Measurements from ENCODE around the gene TRIM60.
"Not testable (repeated sequence)": the region's sequence is repeated elsewhere in the genome, so short reads cannot be mapped to it uniquely, and the experiment has no call there.

TRIM60 gene

GRCh38 chr4:165006886-165007285 lies 24.9 kb upstream of the TRIM60 start:
- no peak overlapping the region for H3K27ac ChIP-seq
- H3K9ac ChIP-seq = no peak overlapping the region
- TF ChIP-seq Cebpa-rat (IDR thresholded peaks at IDR 0.05) = no peak

GRCh38 chr4:165009493-165010227 lies 22.1 kb upstream of the TRIM60 start:
- no peaks in the 10 kb centered on the region for H3K36me3 ChIP-seq
- H3K4me3 ChIP-seq = no peak overlapping the region
- no peaks in the 10 kb centered on the region for H3K9me3 ChIP-seq
- TF ChIP-seq Cebpa-rat (IDR thresholded peaks at IDR 0.05) = no peak
- H3K4me2 ChIP-seq = no peak overlapping the region
- no peaks in the 10 kb centered on the region for H4K20me1 ChIP-seq
- H3K4me1 ChIP-seq = no peaks in the 10 kb centered on the region
- no peak overlapping the region for H3K9ac ChIP-seq
- no peaks in the 10 kb centered on the region for H3K27me3 ChIP-seq
- no peak overlapping the region for H3K27ac ChIP-seq

More at GRCh38 chr4:165006886-165007285, 24.9 kb upstream of the TRIM60 start:
- Histone ChIP-seq H3K4me3 (no peak overlapping the region), H3K4me1 (no peaks in the 10 kb centered on the region), H3K9me3 (no peaks in the 10 kb centered on the region), H4K20me1 (no peaks in the 10 kb centered on the region), H3K36me3 (no peaks in the 10 kb centered on the region), H3K4me2 (no peak overlapping the region), H3K27me3 (no peaks in the 10 kb centered on the region)

GRCh38 chr4:165010487-165010886 lies 21.3 kb upstream of the TRIM60 start:
- no peaks in the 10 kb centered on the region for H3K4me1 ChIP-seq
- no peaks in the 10 kb centered on the region for H3K36me3 ChIP-seq
- no peak overlapping the region for H3K27ac ChIP-seq
- TF ChIP-seq Cebpa-rat (IDR thresholded peaks at IDR 0.05) = no peak
- H3K4me2 ChIP-seq = no peak overlapping the region
- no peaks in the 10 kb centered on the region for H4K20me1 ChIP-seq
- no peak overlapping the region for H3K9ac ChIP-seq
- H3K9me3 ChIP-seq = no peaks in the 10 kb centered on the region
- H3K27me3 ChIP-seq = no peaks in the 10 kb centered on the region
- H3K4me3 ChIP-seq = no peak overlapping the region

- H3K9me3 ChIP-seq = no peaks in the 10 kb centered on the region
- no peaks in the 10 kb centered on the region for H3K27me3 ChIP-seq
- H3K9ac ChIP-seq = no peak overlapping the region
- H3K4me1 ChIP-seq = no peaks in the 10 kb centered on the region
- TF ChIP-seq Cebpa-rat (IDR thresholded peaks at IDR 0.05) = no peak
- no peak overlapping the region for H3K27ac ChIP-seq
- no peak overlapping the region for H3K4me2 ChIP-seq
- H3K4me3 ChIP-seq = no peak overlapping the region
- no peaks in the 10 kb centered on the region for H4K20me1 ChIP-seq
- no peaks in the 10 kb centered on the region for H3K36me3 ChIP-seq
Measured at GRCh38 chr4:165010991-165011390, 20.8 kb upstream of the TRIM60 start.

- no peak for TF ChIP-seq Cebpa-rat (IDR thresholded peaks at IDR 0.05)
- H3K4me3 ChIP-seq = no peak overlapping the region
- no peak overlapping the region for H3K27ac ChIP-seq
- H3K27me3 ChIP-seq = no peaks in the 10 kb centered on the region
- H3K9me3 ChIP-seq = no peaks in the 10 kb centered on the region
- no peak overlapping the region for H3K9ac ChIP-seq
- H3K36me3 ChIP-seq = no peaks in the 10 kb centered on the region
- H3K4me1 ChIP-seq = no peaks in the 10 kb centered on the region
- no peaks in the 10 kb centered on the region for H4K20me1 ChIP-seq
- H3K4me2 ChIP-seq = no peak overlapping the region
Measured at GRCh38 chr4:165011403-165011802, 20.4 kb upstream of the TRIM60 start.

- Histone ChIP-seq H3K9ac (no peak overlapping the region), H3K4me3 (no peak overlapping the region), H4K20me1 (no peaks in the 10 kb centered on the region), H3K4me1 (no peaks in the 10 kb centered on the region), H3K4me2 (no peak overlapping the region), H3K36me3 (no peaks in the 10 kb centered on the region), H3K9me3 (no peaks in the 10 kb centered on the region), H3K27ac (no peak overlapping the region), H3K27me3 (no peaks in the 10 kb centered on the region)
- TF ChIP-seq Cebpa-rat (IDR thresholded peaks at IDR 0.05) = no peak
Measured at GRCh38 chr4:165013691-165014090, 18.1 kb upstream of the TRIM60 start.

- Histone ChIP-seq H3K27ac (no peak overlapping the region), H3K9me3 (no peaks in the 10 kb centered on the region), H3K27me3 (no peaks in the 10 kb centered on the region), H3K36me3 (no peaks in the 10 kb centered on the region), H3K4me3 (no peak overlapping the region), H3K9ac (no peak overlapping the region), H4K20me1 (no peaks in the 10 kb centered on the region), H3K4me2 (no peak overlapping the region), H3K4me1 (no peaks in the 10 kb centered on the region)
- no peak for TF ChIP-seq Cebpa-rat (IDR thresholded peaks at IDR 0.05)
Measured at GRCh38 chr4:165016971-165017370, 14.8 kb upstream of the TRIM60 start.

GRCh38 chr4:165019995-165020394 lies 11.8 kb upstream of the TRIM60 start:
- not testable (repeated sequence) for H3K9me3 ChIP-seq, H3K4me1 ChIP-seq, H3K36me3 ChIP-seq, H3K27ac ChIP-seq, H4K20me1 ChIP-seq, H3K9ac ChIP-seq, H3K4me2 ChIP-seq, H3K4me3 ChIP-seq, H3K27me3 ChIP-seq

GRCh38 chr4:165025782-165026181 lies 6.0 kb upstream of the TRIM60 start:
- not testable (repeated sequence) for H3K36me3 ChIP-seq, H4K20me1 ChIP-seq, H3K9ac ChIP-seq, H3K4me2 ChIP-seq, H3K27me3 ChIP-seq, H3K9me3 ChIP-seq, H3K4me1 ChIP-seq, H3K27ac ChIP-seq, H3K4me3 ChIP-seq

GRCh38 chr4:165027762-165028402 lies 3.9 kb upstream of the TRIM60 start:
- Histone ChIP-seq H3K4me1 (no peaks in the 10 kb centered on the region), H3K9me3 (peaks cover 19% of the 10 kb centered on the region), H3K4me3 (no peak overlapping the region), H3K27ac (no peak overlapping the region), H3K9ac (no peak overlapping the region), H4K20me1 (no peaks in the 10 kb centered on the region), H3K36me3 (no peaks in the 10 kb centered on the region), H3K4me2 (no peak overlapping the region), H3K27me3 (no peaks in the 10 kb centered on the region)
- TF ChIP-seq Cebpa-rat (IDR thresholded peaks at IDR 0.05) = no peak
